SK-N-SH treated with all-trans-retinoic acid at 6 μM for 48 hours (cell line): ENCODE data around the gene LMAN1L.

Experiments used
- ATAC-seq: fragments of 200-7000 bp; cut with Tn5 transposase; 3 replicates; pipeline ENCODE4 v1.9.1; 2020; ENCODE audit warnings: mild to moderate bottlenecking, moderate library complexity
- BACH2 ChIP-seq: fragments of 250-450 bp; sonication (Bioruptor Pico); IDR thresholded peaks from 2 replicates; pipeline ENCODE4 v1.9.0; 2021; ENCODE audit warnings: mild to moderate bottlenecking, borderline replicate concordance
- CREB5 ChIP-seq: fragments of 250-450 bp; sonication (Bioruptor Pico); IDR thresholded peaks from 2 replicates; pipeline ENCODE4 v1.5.1; 2020; ENCODE audit warnings: low read depth, mild to moderate bottlenecking, moderate library complexity
- CSDC2 ChIP-seq: fragments of 250-450 bp; sonication (Bioruptor Pico); IDR thresholded peaks from 2 replicates; pipeline ENCODE4 v1.5.0; 2020; ENCODE audit warnings: mild to moderate bottlenecking, moderate library complexity
- CSRNP3 ChIP-seq: fragments of 250-450 bp; sonication (Bioruptor Pico); IDR thresholded peaks from 2 replicates; pipeline ENCODE4 v1.5.1; 2021; ENCODE audit warnings: mild to moderate bottlenecking, moderate library complexity
- ESRRG ChIP-seq: fragments of 250-450 bp; sonication (Bioruptor Pico); IDR thresholded peaks from 2 replicates; pipeline ENCODE4 v1.6.1; 2021; ENCODE audit warnings: mild to moderate bottlenecking
- GLIS3 ChIP-seq: fragments of 250-450 bp; sonication (Bioruptor Pico); IDR thresholded peaks from 2 replicates; pipeline ENCODE4 v1.5.0; 2020; ENCODE audit warnings: mild to moderate bottlenecking, moderate library complexity
- ISL1 ChIP-seq: fragments of 250-450 bp; sonication (Bioruptor Pico); IDR thresholded peaks from 2 replicates; pipeline ENCODE4 v2.1.2; 2022; ENCODE audit warnings: mild to moderate bottlenecking, moderate library complexity
- PATZ1 ChIP-seq: fragments of 250-450 bp; sonication (Bioruptor Pico); IDR thresholded peaks from 2 replicates; pipeline ENCODE4 v1.8.0; 2020; ENCODE audit warnings: mild to moderate bottlenecking, moderate library complexity, borderline replicate concordance
- POU6F1 ChIP-seq: fragments of 250-450 bp; sonication (Bioruptor Pico); IDR thresholded peaks from 2 replicates; pipeline ENCODE4 v1.8.0; 2021; ENCODE audit warnings: low read depth, mild to moderate bottlenecking, moderate library complexity, borderline replicate concordance
- PPARA ChIP-seq: fragments of 250-450 bp; sonication (Bioruptor Pico); IDR thresholded peaks from 2 replicates; pipeline ENCODE4 v1.5.0; 2020; ENCODE audit warnings: mild to moderate bottlenecking, borderline replicate concordance
- RARB ChIP-seq: fragments of 250-450 bp; sonication (Bioruptor Pico); IDR thresholded peaks from 2 replicates; pipeline ENCODE4 v1.8.0; 2021; ENCODE audit warnings: mild to moderate bottlenecking, moderate library complexity
- SNAI2 ChIP-seq: fragments of 250-450 bp; sonication (Bioruptor Pico); IDR thresholded peaks from 2 replicates; pipeline ENCODE4 v1.5.0; 2020; ENCODE audit warnings: mild to moderate bottlenecking, moderate library complexity
- TOX ChIP-seq: fragments of 250-450 bp; sonication (Bioruptor Pico); IDR thresholded peaks from 2 replicates; pipeline ENCODE4 v1.8.0; 2021; ENCODE audit warnings: mild to moderate bottlenecking, moderate library complexity, borderline replicate concordance
- TSHZ2 ChIP-seq: fragments of 250-450 bp; sonication (Bioruptor Pico); IDR thresholded peaks from 2 replicates; pipeline ENCODE4 v1.5.0; 2020; ENCODE audit warnings: mild to moderate bottlenecking, moderate library complexity
- ZC3H10 ChIP-seq: fragments of 250-450 bp; sonication (Bioruptor Pico); IDR thresholded peaks from 2 replicates; pipeline ENCODE4 v1.5.1; 2021; ENCODE audit warnings: mild to moderate bottlenecking, moderate library complexity
- ZFP3 ChIP-seq: fragments of 250-450 bp; sonication (Bioruptor Pico); IDR thresholded peaks from 2 replicates; pipeline ENCODE4 v1.5.0; 2020; ENCODE audit warnings: mild to moderate bottlenecking, moderate library complexity
- ZFP30 ChIP-seq: fragments of 450-650 bp; formaldehyde crosslinking; IDR thresholded peaks from 2 replicates; pipeline ENCODE4 v1.5.0; 2022; ENCODE audit warnings: mild to moderate bottlenecking, moderate library complexity
- ZNF565 ChIP-seq: fragments of 450-650 bp; formaldehyde crosslinking; conservative IDR thresholded peaks from 2 replicates; pipeline ENCODE4 v1.5.0; 2020; ENCODE audit warnings: low read depth, mild to moderate bottlenecking, moderate library complexity
- ZNF70 ChIP-seq: fragments of 450-650 bp; formaldehyde crosslinking; IDR thresholded peaks from 2 replicates; pipeline ENCODE4 v1.5.0; 2020; ENCODE audit warnings: mild to moderate bottlenecking, moderate library complexity
- ZNF8 ChIP-seq: fragments of 450-650 bp; formaldehyde crosslinking; IDR thresholded peaks from 2 replicates; pipeline ENCODE4 v1.5.0; 2020; ENCODE audit warnings: mild to moderate bottlenecking, moderate library complexity

LMAN1L gene

GRCh38 chr15:74832826-74833225, 20.2 kb downstream of the LMAN1L start:
- no peak for ATAC-seq
- no peak for TF ChIP-seq ZFP30 (CRISPR knock-in tag)
- no peak for TF ChIP-seq ISL1 (CRISPR knock-in tag)
- no peak for TF ChIP-seq CSDC2
- no peak for TF ChIP-seq ZC3H10 (CRISPR knock-in tag)
- TF ChIP-seq TSHZ2 (CRISPR knock-in tag) = no peak
- no peak for TF ChIP-seq RARB (CRISPR knock-in tag)
- TF ChIP-seq CREB5 (CRISPR knock-in tag) = no peak
- TF ChIP-seq ESRRG = no peak
- TF ChIP-seq ZNF70 (CRISPR knock-in tag) = no peak
- no peak for TF ChIP-seq BACH2 (CRISPR knock-in tag)
- no peak for TF ChIP-seq ZNF565 (CRISPR knock-in tag)
- TF ChIP-seq TOX = no peak
- no peak for TF ChIP-seq ZNF8 (CRISPR knock-in tag)
- TF ChIP-seq ZFP3 (CRISPR knock-in tag) = no peak
- no peak for TF ChIP-seq SNAI2 (CRISPR knock-in tag)
- TF ChIP-seq POU6F1 (CRISPR knock-in tag) = no peak
- TF ChIP-seq GLIS3 (CRISPR knock-in tag) = no peak

- ATAC-seq = no peak
- TF ChIP-seq ZNF8 (CRISPR knock-in tag) (no peak), BACH2 (CRISPR knock-in tag) (no peak), PPARA (CRISPR knock-in tag) (no peak), ESRRG (no peak), GLIS3 (CRISPR knock-in tag) (no peak), TOX (no peak), ZFP30 (CRISPR knock-in tag) (no peak), PATZ1 (CRISPR knock-in tag) (no peak), ZFP3 (CRISPR knock-in tag) (no peak), ZNF565 (CRISPR knock-in tag) (no peak), ZC3H10 (CRISPR knock-in tag) (no peak), CSRNP3 (CRISPR knock-in tag) (no peak), POU6F1 (CRISPR knock-in tag) (no peak), ISL1 (CRISPR knock-in tag) (no peak)
These were observed 20.9 kb downstream of the LMAN1L start for GRCh38 chr15:74833376-74834107.
